ENCODE data around the gene NELFB.

- TF ChIP-seq POLR2A (IDR thresholded peaks at IDR 0.05) (no peak), CTCF (IDR thresholded peaks at IDR 0.05) (no peak)
Measured at GRCh38 chr9:137273095-137273490, 18.0 kb downstream of the NELFB start.
